Astrocyte of the cerebellum (primary cell): ENCODE results near the gene HSD17B8.
A peak's percentile ranks its signal among the peaks of the same experiment; 100 is the strongest.

Experiments
- DNase-seq: peaks from one replicate; pipeline ENCODE4 v3.0.0-alpha.2; 2011; ENCODE audit warnings: low read depth
- H3K4me3 ChIP-seq: 2 replicates; pipeline ENCODE4 v1.5.1; 2011; ENCODE audit warnings: mild to moderate bottlenecking, low read depth, low read length, moderate library complexity
- in situ Hi-C: cut with HindIII; loops from 2 replicates; pipeline ENCODE4 v1.10.0; 2017; ENCODE audit warnings: low sequenced_read_pairs
- TF ChIP-seq, protein P1 (sequence below): IDR thresholded peaks from 2 replicates; pipeline ENCODE4 v1.5.1; 2012; ENCODE audit warnings: low read length, low read depth, moderate library complexity, mild to moderate bottlenecking; ENCODE audit errors: missing control alignments

The HSD17B8 gene

DNA sequence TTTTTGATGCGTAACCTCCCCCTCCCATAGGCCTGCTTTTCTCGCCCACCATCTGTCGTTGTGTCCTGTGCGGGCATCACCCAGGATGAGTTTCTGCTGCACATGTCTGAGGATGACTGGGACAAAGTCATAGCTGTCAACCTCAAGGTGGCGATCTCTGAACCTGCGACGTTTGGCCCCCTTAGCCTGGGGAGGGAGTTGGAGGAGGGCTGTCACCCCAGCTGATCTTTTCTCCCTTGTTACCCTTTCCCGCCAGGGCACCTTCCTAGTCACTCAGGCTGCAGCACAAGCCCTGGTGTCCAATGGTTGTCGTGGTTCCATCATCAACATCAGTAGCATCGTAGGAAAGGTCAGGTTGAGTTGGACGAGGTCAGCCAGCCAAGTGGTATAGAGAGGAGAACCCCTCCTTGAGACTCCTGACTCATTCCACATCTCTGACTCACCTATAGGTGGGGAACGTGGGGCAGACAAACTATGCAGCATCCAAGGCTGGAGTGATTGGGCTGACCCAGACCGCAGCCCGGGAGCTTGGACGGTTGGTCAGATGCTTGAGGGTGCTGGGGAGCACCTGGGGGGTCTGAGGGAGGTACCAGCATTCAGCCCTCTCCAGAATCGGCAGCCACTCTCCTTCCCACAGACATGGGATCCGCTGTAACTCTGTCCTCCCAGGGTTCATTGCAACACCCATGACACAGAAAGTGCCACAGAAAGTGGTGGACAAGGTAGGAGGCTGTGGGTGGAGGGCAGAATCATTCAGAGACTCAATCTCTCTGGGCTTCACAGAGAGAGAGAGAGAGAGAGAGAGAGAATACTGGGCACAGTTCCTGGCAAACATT, 954 bp downstream of the HSD17B8 start:
- peak overlapping the region; percentile 72 for H3K4me3 ChIP-seq
- in situ Hi-C loops = no loop called here
- DNase-seq = no peak
- TF ChIP-seq, protein P1, sequence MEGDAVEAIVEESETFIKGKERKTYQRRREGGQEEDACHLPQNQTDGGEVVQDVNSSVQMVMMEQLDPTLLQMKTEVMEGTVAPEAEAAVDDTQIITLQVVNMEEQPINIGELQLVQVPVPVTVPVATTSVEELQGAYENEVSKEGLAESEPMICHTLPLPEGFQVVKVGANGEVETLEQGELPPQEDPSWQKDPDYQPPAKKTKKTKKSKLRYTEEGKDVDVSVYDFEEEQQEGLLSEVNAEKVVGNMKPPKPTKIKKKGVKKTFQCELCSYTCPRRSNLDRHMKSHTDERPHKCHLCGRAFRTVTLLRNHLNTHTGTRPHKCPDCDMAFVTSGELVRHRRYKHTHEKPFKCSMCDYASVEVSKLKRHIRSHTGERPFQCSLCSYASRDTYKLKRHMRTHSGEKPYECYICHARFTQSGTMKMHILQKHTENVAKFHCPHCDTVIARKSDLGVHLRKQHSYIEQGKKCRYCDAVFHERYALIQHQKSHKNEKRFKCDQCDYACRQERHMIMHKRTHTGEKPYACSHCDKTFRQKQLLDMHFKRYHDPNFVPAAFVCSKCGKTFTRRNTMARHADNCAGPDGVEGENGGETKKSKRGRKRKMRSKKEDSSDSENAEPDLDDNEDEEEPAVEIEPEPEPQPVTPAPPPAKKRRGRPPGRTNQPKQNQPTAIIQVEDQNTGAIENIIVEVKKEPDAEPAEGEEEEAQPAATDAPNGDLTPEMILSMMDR = no peak

- H3K4me3 ChIP-seq = no peak overlapping the region
- DNase-seq = no peak
- in situ Hi-C loops = no loop called here
- TF ChIP-seq, protein P1 = no peak
Observed at GRCh38 chr6:33206027-33206863, 1.8 kb downstream of the HSD17B8 start.

DNA sequence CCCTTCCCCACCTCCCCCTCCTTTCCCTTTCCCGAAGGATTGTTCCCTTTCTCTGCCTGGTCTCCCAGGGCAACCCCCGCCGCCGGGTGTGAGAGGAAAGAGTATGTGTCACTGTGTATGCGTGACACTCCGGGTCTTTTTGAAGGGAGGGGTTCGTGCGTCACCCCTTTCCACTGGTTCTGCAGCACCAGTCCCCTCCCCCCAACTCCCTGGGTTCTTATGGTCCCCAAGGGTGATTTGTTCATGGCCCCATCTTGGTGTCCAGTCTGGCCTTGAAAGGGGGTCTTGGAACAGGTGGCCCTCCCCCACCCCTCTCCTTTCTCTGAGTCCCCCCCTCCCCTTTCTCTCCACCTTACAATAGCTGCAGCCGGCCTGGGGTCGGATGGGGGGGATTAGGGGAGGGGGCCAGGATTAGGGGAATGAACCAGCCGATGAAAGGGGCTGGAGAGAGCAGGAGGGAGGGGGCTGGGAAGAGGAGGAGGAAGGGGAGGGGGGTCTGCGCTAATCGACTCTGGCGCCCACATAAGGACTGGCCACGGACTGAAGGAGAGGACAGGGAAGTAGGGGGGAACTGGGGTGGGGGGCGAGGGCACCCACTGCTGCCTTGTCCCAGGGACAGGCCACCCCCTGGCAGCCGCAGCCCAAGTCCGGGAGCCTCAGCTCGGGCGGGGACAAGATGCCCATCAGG, 2.6 kb downstream of the HSD17B8 start:
- in situ Hi-C loops = no loop called here
- no peak for DNase-seq
- TF ChIP-seq, protein P1 = no peak
- H3K4me3 ChIP-seq = peak overlapping the region; percentile 74

DNA sequence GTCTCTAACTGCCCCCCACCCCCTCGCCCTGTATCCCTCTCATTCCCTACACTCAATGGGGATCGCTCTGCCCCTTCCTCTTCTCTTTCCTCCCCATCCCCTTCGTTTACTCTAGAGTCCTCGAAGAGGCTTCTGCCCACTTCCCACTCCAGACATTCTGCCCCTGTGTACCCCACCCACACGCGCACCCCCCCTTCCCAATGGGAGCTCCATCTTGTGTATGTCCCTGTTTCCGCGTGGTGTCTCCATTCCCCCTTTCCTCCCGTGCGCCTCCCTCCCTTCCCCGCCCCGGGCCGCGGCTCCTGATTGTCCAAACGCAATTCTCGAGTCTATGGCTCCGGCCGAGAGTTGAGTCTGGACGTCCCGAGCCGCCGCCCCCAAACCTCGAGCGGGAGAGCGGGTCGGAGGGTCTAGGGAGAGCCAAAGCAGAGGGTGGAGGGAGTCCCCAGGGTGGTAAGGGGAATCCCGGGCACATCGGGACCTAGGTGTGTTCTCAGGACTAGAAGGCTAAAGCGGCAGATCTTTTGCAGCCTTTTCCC, 3.2 kb downstream of the HSD17B8 start:
- no peak for DNase-seq
- TF ChIP-seq, protein P1 = no peak
- peak overlapping the region; percentile 74 for H3K4me3 ChIP-seq
- in situ Hi-C loops = no loop called here

GRCh38 chr6:33208091-33208967, 3.9 kb downstream of the HSD17B8 start, which contains the start of gene RING1:
Gene RING1, plus strand, starts transcription at chr6:33208500. Its CDS starts 323 bp downstream, at chr6:33208823.
- H3K4me3 ChIP-seq = peak within 1 kb of the TSS; percentile 74
- in situ Hi-C loops = no loop called here
- TF ChIP-seq, protein P1 = no peak
- no peak for DNase-seq
